GM19239 (cell line): Measurements from ENCODE around the gene PHOX2A.
"Not testable (repeated sequence)": the region's sequence is repeated elsewhere in the genome, so short reads cannot be mapped to it uniquely, and the experiment has no call there.

Experiments
- DNase-seq: peaks from one replicate; pipeline ENCODE4 v3.0.0; 2011; ENCODE audit warnings: low spot score; ENCODE audit not compliant: insufficient read length
- FAIRE-seq: peaks from 2 replicates; lab custom pipeline; 2011; peaks lifted over from hg19 to GRCh38; lab: Jason Lieb, UNC

PHOX2A gene

GRCh38 chr11:72224564-72225410 lies 19.2 kb downstream of the PHOX2A start, which contains the start of gene INPPL1:
INPPL1 (plus strand) TSS chr11:72224767; CDS start chr11:72224985, 218 bp downstream.
- FAIRE-seq (peak; percentile 23), DNase-seq (no peak)

DNA sequence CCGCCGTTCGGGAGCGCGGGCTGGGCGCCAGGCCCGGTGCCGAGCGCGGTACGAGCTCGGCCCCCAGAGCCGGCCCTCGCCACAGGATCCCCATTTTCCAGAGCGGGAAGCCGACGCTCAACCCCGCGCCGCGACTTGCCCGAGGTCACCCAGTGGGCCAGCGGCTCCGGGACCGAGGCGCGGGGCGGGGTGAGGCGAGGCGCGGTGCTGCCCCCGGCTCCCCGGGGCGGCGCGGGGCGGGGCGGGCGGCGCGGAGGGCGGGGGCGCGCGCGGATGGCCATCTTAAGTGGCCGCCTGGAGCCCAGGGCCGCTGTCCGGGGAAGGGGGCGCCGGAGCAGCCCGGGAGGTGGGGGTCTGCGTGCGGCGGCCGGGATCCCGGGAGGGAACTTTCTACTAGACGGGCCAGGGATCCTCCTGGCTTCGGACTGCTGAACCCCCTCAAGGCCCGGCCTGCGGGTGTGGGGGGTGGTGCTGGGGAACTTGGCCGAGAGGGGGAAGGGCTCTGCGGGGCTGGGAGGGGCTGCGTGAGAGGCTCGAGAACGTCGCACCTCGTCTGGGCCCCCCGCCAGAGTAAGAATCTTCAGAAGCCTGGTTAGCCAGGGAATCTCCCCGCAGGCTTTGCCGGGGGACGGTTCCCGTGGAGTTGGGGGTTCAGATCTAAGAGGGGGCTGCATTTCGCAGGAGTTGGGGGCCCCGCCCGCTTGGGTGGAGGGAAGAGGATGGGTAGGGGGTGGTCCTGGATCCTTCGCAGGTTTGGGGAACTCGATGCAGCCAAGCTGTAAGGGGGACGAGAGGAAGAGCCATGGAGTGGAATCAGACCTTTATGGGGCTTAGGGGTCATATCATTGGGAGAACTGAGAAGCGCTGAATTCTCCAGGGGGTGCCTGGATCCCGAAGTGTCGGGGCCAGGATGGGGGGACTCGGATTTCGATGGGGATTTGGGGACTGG lies 20.1 kb downstream of the PHOX2A start:
- no peak for FAIRE-seq
- DNase-seq, result no peak

DNA sequence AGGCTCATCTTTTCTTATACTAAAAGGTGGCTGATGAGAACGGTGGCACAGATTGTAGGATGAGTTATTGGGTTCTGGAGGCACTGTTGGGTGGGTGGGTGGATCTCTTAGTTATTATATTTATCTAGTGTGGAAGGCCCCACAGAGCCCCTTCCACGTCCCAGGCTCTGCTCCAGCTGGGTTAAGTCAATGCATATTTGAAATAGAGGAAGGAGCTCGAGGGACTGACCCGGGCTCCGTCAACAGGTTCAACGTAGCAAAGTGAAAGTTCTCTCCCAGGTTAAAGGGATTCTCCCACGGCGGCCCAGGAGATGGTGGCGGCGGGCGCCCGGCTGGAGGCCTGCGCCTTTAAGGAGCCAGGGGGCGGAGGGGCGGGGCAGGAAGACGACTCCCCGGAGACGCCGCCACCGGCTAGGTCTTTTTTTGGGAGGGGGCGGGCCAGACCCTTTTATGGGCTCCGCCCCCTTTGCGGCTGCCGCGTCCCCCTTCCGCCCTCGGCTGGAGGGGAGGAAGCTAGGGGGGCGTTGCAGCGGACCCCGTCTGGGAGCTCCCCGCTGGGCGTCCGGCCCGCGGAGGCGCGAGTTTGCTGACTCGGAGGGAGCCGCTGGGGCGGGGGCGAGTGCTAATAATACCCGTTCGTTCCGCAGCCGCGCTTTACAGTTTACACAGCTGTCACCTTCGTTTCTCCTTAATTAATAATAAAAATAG lies 20.9 kb downstream of the PHOX2A start:
- no peak for DNase-seq
- FAIRE-seq, result peak; percentile 86

DNA sequence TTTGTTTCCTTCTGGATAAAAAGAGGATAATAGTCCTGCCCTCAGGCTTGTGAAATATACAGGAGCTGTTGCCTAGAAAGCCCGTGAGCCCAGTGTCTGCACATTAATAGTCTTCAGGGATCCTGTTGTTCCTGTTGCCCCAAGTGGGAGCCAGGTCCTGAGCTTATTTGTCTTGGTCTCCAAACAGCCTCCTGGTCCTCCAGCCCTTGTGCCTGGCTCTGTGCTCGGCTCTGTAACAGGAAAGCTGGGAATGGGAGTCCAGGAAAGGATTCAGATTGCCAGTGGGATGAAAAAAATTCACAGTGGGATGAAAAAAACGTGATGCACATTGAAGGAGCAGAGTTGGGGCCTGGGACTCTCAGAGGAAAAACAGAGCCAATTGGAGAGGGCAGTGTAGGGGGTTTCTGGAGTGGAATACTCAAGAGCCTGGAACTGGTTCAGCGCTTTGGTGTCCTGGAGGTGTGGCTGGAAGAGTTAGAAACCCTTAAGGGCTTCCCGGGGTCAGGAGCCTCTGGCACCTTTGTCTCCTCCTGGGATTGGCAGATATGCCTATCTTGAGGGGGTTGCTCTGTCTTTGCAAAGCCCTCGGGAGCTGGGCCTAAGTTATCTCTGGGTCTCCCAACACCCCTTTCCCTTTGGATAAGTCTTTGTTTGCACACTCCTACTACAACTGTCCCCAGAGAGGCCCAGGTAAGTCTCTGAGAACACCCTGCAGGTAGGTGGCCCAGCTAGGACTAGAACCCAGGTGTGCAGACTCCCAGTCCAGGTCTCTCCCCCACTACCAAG lies 21.7 kb downstream of the PHOX2A start:
- DNase-seq (no peak), FAIRE-seq (peak; percentile 48)

DNA sequence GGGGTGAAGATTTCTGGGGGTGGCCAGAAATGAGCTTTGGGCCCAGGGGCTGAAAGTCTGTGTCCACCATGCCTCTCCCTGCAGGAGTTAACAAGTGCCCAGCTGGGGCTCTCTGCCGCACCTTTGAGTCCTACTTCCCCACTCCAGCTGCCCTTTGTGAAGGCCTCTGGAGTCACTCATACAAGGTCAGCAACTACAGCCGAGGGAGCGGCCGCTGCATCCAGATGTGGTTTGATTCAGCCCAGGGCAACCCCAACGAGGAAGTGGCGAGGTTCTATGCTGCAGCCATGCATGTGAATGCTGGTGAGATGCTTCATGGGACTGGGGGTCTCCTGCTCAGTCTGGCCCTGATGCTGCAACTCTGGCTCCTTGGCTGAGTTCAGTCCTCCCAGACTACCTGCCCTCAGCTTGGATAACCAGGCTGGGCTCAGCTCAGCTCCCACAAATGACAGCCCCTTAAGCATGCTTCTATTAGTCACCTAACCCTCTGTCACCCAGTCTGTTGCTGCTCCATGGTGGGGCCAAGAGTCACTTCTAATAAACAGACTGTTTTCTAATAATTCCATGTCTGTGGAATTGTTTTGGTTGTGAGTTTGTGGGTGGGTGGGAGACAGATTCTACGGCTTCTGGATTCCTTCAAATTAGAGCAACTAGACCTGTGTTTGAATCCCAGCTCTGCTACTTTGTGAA lies 22.4 kb downstream of the PHOX2A start:
- FAIRE-seq, result no peak
- no peak for DNase-seq

DNA sequence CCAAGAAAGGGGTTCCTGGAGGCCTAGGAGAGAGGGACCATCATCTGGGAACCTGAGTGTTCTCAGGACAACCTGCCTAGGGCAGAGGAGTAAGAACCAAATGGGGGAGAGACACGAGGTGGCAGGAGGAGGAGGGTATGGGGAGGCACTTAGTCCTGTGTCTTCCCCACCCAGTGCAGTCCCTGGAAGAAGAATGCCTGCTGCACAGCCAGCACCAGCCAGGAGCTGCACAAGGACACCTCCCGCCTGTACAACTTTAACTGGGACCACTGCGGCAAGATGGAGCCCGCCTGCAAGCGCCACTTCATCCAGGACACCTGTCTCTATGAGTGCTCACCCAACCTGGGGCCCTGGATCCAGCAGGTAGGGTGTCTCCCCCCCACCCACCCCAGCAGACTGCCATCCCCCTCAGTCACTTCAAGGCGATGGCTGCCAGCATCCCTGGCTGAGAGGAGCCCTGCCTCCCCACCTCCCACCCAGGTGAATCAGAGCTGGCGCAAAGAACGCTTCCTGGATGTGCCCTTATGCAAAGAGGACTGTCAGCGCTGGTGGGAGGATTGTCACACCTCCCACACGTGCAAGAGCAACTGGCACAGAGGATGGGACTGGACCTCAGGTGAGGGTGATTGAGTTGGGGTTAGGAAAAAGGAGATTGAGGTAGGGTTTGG lies 23.1 kb downstream of the PHOX2A start:
- no peak for FAIRE-seq
- DNase-seq, result no peak

DNA sequence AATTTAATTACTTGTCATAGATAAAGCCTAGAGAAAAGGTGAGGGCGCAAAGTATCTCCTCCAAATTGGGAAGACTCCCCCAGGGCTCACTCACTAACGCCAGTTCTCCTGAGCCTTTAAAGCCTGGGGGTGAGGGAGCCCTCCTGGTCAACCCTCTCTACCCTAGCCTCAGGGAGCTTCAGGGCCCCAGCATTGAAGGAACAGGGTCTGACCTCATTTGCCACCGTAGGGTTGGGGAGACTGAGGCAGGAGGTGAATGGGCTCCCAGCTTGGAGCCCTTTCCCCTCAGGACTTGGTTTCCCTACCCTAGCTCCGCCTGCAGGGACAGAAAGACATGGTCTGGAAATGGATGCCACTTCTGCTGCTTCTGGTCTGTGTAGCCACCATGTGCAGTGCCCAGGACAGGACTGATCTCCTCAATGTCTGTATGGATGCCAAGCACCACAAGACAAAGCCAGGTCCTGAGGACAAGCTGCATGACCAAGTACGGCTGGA lies 25.7 kb downstream of the PHOX2A start:
- DNase-seq (no peak), FAIRE-seq (no peak)

GRCh38 chr11:72217841-72218240 lies 26.1 kb downstream of the PHOX2A start:
- DNase-seq (no peak), FAIRE-seq (no peak)

DNA sequence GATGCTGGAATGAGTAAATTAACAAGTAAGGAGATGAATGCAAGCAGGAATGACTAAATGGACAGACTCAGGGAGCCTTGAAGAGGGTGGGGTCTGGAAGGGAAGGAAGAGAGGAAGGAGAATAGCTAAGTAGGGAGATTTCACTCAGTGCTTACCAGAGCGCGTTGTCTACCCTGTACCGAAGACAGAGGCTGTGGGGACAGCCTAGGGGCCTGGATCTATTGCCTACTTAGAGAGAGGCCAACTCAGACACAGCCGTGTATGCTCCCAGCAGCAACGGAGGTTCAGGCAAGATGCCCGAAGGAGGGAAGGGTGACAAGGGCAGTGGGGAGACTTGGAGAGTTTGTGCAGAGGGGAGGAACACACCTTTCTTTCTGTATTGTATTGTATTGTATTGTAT lies 27.3 kb downstream of the PHOX2A start, which contains the start of gene FOLR2:
Gene FOLR2, plus strand, starts transcription at position 157 of the 400 bp plus-strand sequence. CDS start 1,791 bp downstream, outside the sequence.
- FAIRE-seq (no peak), DNase-seq (no peak)

DNA sequence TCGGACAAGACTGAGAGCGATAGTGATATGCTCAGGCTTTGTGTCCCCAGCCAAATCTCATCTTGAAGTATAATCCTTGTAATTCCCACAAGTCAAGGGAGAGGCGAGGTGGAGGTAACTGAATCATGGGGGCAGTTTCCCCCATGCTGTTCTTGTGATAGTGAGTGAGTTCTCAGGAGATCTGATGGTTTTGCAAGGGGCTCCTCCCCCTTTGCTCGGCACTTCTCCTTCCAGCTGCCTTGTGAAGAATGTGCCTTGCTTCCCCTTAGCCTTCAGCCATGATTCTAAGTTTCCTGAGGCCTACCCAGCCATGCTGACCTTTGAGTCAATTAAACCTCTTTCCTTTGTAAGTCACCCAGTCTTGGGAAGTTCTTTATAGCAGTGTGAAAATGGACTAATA lies 34.9 kb downstream of the PHOX2A start:
- no peak for FAIRE-seq
- no peak for DNase-seq

GRCh38 chr11:72208281-72208680 lies 35.7 kb downstream of the PHOX2A start:
- no peak for DNase-seq
- no peak for FAIRE-seq

GRCh38 chr11:72206794-72207193 lies 37.2 kb downstream of the PHOX2A start:
- FAIRE-seq, DNase-seq: not testable (repeated sequence)

DNA sequence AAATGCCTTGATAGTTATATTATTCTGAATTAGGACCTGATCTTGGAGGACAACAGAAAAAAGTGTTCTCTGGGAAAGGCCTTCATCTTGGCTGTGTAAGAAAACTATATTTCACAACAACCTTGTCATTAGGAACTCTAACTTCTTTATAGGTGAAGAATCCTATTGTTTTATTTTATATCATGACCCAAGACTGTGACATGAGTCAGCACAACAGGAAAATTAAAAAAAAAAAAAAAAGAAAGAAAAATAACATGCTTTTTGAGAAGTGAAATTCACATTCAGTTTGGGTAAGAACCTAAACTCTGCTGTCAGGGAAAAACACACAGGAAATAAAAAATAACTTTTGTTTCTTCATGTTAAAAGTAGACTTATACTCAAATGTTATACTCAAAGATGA lies 39.1 kb downstream of the PHOX2A start:
- FAIRE-seq, result no peak
- no peak for DNase-seq

GRCh38 chr11:72203163-72203562 lies 40.8 kb downstream of the PHOX2A start:
- no peak for FAIRE-seq

DNA sequence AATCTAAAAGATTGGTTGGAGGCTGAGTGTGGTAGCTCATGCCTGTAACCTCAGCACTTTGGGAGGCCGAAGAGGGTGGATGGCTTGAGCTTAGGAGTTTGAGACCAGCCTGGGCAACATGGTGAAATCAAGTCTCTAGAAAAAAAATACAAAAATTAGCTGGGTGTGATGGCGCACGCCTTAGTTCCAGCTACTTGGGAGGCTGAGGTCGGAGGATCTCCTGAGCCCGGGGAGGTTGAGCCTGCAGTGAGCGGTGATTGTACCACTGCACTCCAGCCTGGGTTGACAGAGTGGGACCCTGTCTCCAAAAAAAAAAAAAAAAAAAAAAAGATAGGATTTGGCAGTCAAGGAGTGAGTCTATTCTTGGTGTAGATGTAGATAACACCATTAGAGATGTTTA lies 41.4 kb downstream of the PHOX2A start:
- no peak for DNase-seq

More at GRCh38 chr11:72203163-72203562, 40.8 kb downstream of the PHOX2A start:
- no peak for DNase-seq

GRCh38 chr11:72201445-72201844 lies 42.5 kb downstream of the PHOX2A start:
- not testable (repeated sequence) for DNase-seq, FAIRE-seq

More for the DNA sequence above, 41.4 kb downstream of the PHOX2A start:
- no peak for FAIRE-seq

GRCh38 chr11:72195518-72196270 lies 48.3 kb downstream of the PHOX2A start:
- FAIRE-seq (no peak), DNase-seq (no peak)
